HG02623 (cell line): ENCODE measurements around the gene GARIN5A.

ENCODE experiments used
- ATAC-seq: cut with Tn5 transposase; IDR thresholded peaks from one replicate; pipeline ENCODE4 v1.9.1; 2021; ENCODE audit warnings: moderate library complexity; ENCODE audit not compliant: unreplicated experiment

GARIN5A gene

DNA sequence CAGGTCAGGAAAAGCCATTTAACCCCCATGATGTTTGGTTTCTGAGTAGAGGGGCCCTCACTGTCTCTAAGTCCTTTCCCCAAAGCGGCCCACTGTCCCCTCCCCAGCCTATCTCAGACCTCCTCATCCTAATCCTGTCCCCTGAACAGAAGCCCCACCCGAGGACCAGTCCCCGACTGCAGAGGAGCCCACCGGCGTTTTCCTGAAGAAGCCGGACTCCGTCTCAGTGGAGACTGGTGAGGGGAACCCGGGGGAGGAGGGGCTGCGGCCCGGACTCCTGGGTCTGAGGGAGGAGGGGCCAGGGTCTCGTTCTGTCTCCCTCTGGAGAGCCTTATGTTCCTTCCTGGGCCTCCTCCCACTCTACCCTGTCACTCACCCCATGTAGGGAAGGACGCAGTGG is 41.0 kb downstream of the GARIN5A start:
- no peak for ATAC-seq

DNA sequence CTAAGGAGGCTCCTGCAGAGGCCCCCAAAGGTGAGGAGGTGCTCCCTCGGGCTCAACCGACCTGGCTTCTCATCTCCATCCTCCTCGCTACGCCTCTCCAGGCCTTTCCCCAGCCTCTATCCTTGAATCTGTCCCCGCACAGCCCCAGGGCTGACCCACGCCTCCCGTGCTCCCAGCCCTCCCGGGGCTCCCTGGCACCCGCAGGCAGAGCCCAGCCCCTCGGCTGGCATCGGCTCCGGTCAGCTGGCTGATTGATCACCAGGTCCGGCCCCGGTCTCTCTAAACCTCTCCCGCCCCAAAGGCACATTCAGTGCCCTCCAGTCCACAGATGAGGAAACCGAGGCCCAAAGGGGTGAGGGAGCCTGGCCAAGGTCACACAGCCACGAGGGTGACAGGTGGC is 41.4 kb downstream of the GARIN5A start:
- no peak for ATAC-seq

DNA sequence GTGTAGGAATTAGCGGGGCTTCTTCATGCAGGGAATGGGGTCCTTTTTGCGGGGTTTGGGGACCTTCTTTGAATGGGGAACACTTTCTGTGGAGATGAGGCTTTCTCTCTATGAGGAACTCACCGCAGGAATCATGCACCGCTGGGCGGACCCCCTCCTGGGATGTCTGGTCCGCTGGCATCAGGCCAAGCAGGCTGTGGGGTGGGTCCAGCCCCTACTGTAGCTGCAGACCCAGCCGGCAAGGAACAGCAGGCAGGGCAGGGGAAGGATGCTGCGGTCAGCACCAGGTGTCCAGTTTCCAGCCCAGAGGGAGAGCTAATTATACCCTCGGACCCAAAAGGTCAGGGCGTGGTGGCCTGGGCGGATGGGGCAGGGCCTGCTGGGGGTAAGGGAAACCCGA is 42.1 kb downstream of the GARIN5A start:
- ATAC-seq: no peak

DNA sequence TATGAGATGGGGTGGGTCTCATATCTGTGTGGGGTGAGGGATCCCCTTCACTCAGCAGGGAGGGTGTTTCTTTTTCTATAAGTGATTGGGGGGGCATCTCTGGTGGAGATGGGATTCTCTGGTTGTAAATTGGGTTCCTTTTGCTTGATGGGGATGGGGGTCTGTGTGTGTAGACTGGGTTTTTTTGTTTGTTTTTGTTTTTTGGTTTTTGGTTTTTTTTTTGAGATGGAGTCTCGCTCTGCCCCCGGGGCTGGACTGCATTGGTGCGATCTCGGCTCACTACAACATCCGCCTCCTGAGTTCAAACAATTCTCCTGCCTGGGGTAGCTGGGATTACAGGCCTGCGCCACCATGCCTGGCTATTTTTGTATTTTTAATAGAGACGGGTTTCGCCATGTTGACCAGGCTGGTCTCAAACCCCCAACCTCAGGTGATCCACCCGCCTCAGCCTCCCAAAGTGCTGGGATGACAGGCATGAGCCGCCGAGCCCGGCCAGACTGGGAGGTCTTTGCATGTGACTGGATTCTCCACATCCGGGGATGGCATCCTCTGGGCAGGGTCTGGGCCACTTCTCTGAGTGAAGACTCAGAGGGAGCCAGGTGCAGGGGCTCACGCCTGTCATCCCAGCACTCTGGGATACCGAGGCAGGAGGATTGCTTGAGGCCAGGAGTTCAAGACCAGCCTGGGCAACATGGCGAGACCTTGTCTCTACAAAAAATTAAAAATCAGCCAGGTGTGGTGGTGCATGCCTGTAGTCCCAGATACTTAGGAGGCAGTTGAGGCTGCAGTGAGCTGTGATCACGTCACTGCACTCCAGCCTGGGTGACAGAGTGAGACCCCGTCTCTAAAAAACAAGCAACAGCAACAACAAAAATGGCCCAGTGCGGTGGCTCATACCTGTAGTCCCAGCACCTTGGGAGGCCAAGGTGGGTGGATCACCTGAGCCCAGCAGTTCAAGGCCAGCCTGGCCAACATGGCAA is 43.2 kb downstream of the GARIN5A start:
- ATAC-seq: no peak

DNA sequence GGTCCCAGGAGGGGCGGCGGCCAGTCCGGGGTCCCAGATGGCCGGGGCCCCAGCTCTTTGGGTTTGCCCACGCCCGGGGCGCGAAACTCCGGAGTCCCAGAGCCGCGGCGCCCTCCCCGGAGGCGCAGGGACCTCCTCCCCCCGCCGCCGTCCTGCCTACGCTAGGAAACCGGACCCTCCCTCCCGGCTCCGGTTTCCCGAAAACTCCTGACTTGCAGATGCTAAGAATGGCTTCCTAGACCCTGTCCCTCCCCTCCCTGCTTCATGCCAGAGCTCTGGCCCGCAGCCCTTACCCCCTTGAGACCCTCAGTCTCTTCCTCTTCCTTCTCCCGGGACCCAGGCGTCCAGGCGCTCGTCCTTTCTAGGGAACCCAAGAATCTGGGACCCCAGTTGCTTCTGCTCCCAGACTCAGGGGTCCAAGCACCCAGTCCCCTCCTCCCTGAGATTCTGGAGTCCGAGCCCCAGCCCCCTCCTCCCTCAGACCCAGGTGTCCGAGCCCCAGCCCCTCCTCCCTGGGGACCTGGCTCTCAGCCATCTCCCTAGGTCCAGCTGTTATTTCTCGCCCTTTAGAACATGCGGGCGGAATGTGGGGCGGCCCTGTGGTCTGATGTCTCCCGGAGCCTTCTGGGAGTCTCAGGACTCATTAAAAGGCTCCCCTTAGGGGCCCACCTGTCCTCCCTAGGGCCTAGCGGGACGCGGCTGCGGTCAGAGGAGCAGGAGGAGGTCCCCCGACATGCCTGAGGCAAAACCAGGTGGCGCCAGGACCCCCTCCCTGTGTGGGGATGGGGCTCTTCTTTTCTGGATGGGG is 44.2 kb downstream of the GARIN5A start, which contains the start of gene MYBPC2:
MYBPC2 (plus strand) TSS at position 672 of the 808 bp plus-strand sequence; CDS start at position 734, 62 bp downstream.
- ATAC-seq: no peak

DNA sequence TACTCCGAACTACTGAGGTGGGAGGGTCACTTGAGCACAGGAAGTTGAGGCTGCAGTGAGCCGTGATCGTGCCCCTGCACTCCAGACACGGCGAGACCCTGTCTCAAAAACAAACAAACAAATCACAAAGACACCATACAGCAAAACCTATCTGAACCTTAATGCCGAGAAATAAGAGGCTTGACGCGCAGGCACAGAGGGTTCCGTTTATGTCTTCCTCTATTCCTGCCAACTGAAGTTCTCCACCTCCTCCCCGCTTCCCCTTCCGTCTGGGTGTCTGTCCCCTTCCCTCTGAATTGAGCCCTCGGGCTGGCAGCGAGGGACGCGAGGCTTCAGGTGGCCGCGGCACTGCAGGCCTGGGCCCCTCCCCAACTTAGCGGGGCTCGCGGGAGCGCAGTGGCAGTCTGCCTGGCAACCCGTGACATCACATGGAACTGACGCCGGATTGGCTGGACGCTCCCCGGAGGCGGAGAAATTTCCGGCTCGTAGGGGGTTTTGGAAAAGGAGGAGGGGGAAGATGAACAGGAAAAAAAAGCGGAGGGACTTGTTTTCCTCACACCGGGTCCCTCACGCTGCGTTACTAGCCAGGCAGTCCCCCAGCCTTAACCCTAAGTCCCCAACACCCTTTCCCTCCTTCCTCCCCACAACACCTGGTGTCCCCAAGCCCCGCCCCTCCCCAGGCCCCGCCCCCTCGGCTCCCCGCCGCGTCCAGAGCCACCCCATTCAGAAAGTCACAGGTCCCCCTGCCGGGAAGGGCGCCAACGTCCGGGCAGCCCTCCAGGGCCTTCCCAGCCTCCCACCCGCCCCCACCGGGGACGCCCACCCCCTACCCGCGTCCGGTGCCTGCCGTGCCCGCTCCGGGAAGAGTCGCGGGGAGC is 45.1 kb downstream of the GARIN5A start:
- peak; percentile 84 for ATAC-seq

DNA sequence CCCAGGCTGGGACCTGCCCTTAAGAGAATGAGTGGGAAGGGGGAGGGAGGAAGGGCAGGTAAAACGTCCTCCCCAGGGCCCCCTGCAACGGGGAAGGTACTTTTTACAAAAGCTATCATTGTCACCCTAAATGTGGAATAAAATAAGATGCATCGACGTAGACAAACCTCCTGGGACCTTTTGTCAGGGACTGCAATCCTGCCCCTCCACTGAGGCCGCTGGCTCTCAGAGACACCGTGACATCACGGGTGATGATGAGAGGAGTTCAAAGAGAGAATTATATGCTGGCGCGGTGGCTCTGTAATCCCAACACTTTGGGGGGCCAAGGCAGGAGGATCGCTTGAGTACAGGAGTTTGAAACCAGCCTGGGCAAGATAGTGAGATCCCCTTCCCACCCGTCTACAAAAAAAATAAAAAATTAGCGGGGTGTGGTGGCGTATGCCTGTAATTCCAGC is 45.7 kb downstream of the GARIN5A start:
- no peak for ATAC-seq

DNA sequence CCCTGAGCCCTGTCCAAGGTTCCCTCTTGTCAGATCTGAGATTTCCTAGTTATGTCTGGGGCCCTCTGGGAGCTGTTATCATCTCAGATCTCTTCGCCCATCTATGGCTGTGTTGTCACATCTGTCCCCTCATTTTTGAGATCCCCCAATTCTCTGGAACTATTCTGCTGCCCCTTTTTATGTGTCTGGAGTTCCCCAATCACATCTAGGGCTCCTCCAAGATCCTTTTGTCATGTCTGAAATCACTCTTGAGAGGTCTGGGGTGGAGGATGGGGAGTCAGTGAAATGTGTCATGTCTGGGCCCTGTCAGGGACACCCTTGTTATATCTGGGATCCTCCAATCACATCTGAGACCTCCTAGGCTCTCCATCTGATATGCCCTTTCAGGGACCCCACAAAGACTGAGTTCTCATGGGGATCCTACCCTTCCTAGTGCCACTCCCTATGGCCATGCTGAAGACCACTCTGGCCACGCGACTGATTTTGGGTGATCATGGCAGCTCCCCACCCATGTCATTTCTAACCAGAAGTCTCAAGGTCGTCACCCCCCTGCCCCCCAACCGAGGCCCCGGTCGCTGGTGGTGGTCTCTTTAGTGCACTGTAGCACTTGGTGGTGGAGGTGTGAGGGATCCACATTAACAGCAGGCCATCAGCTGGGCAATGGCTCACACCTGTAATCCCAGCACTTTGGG is 47.7 kb downstream of the GARIN5A start:
- ATAC-seq: no peak

DNA sequence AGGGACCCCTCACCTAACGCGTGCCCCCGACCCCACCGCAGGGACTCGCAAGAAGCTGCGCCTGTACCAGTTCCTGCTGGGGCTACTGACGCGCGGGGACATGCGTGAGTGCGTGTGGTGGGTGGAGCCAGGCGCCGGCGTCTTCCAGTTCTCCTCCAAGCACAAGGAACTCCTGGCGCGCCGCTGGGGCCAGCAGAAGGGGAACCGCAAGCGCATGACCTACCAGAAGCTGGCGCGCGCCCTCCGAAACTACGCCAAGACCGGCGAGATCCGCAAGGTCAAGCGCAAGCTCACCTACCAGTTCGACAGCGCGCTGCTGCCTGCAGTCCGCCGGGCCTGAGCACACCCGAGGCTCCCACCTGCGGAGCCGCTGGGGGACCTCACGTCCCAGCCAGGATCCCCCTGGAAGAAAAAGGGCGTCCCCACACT is 48.6 kb downstream of the GARIN5A start:
- ATAC-seq: no peak

DNA sequence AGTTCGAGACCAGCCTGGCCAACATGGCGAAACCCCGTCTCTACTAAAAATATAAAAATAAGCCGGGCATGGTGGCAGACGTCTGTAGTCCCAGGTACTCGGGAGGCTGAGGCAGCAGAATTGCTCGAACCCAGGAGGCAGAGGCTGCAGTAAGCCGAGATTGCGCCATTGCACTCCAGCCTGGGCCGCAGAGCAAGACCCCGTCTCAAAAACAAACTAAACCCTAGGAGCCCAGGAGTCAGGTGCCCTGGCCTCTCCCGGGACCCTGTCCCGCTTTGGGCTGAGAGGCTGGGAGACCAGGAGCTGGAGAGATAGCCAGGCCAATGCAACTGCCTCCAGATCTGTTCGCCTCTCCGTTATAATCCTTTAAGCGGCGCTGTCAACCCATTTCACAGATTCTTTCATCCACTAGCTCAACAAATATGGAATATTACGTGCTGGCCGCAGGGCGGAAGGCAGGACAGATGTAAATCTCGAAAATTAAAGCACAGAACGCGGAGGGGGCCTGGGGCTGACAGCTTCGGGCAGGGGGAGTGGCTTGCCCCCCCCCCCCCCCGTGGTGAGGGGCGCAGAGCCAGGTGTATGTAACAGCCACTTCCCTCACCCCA is 49.2 kb downstream of the GARIN5A start:
- no peak for ATAC-seq

DNA sequence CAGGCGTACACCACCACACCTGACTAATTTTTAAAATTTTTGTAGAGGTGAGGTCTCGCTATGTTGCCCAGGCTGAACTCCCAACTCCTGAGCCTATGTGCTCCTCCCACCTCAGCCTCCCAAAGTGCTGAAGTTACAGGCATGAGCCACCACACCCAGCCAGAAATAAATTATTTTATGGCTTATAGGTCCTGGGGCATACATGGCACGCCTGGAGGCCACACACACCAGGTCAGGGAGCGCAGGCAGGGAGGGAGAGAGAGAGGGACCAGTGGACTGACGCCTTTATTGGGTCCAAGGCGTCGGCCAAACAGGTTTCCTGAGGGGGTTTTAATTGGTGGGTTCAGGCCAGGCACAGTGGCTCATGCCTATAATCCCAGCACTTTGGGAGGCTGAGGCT is 51.1 kb downstream of the GARIN5A start:
- ATAC-seq: no peak

DNA sequence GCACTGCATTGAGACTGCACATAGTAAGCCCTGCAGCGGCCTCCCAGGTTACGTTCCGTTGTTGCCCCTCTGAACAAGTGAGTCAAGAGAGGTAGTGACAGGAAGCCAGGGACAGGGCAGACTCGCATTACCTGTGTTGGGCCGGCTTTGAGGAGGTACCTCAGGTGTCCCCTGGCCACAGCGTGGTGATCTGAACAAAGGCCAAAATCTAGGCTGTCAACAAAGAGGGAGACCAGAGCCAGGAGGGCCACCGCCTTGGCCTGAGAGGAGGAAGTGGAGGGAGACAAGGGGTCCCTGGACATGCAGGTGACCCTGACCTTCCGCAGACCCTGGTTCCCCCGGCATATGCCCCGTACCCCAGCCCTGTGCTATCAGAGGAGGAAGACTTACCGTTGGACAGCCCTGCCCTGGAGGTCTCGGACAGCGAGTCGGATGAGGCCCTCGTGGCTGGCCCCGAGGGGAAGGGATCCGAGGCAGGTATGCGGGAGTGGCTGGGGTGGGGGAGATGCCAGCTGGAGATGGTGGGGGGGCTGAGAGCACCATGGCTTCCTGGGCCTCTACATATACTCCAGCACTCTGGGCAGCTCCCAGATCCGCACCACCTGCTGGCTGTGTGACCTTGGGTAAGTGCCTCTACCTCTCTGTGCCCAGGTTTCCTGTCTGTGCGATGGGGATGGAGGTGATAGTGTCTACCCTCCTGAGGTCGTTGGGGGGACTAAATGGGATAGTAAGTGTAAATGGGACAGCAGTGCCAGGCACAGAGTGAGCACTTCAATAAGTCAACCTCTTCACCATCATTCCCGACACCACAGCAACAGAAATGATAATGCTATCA is 53.2 kb downstream of the GARIN5A start:
- ATAC-seq: no peak

DNA sequence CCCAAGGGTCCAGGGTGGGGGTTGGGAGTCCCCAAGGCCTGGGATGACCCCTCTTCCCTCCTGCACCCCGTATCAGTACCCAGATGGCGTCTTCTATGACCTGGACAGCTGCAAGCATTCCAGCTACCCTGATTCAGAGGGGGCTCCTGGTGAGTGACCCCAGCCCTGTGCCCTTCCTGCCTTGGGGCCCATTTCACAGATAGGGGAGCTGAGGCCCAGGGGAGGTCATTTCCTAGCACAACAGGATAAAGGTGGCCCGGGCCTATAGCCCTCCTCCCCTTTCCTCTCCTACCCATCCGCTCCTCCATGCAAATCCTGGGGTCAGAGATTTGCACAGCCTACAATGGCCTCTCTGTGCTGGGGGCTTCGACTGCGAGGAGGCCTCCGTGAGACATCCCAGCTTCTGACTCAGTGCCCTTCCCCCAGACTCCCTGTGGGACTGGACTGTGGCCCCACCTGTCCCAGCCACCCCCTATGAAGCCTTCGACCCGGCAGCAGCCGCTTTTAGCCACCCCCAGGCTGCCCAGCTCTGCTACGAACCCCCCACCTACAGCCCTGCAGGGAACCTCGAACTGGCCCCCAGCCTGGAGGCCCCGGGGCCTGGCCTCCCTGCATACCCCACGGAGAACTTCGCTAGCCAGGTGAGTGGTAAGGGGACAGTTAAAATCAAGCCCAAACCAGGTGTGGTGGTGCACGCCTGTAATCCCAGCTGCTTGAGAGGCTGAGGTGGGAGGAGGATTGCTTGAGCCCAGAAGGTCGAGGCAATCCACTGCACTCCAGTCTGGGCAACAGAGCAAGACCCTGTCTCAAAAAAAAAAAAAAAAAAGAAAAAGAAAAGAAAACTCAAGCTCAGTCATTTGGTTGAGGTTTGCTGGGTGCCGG is 54.0 kb downstream of the GARIN5A start:
- ATAC-seq: no peak

DNA sequence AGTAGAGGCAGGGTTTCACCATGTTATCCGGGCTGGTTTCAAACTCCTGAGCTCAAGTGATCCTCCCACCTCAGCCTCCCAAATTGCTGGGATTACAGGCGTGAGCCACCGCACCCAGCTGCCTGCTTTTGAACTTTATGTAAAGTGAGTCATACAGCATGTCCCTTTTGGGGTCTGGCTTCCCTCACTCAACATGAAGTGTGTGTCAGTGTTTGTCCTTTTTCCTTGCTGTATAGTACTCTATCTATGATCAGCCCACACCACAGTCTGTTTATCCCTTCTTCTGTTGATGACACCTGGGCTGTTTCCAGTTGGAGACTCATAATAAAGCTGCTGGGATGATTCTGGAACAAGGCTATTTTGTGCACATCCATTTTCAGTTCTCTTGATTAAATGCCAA is 55.8 kb downstream of the GARIN5A start:
- no peak for ATAC-seq

DNA sequence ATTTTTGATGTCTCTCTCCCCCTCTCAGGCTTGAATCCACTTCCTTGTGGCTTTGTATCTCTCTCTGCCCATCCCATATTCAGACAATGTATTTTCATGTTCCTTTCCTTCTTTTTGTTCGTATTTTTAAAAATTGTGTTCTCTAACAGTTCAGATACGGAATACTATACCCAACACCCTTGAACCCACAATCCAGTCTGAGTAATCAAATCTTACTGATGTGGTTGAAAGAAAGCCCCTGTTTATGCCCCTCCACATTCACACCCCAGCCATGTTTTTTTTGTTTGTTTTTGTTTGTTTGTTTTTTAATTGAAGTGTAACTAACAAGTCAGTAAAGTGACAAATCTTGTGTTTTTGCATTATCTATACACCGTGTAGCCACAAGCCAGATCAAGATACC is 56.5 kb downstream of the GARIN5A start:
- ATAC-seq: no peak

DNA sequence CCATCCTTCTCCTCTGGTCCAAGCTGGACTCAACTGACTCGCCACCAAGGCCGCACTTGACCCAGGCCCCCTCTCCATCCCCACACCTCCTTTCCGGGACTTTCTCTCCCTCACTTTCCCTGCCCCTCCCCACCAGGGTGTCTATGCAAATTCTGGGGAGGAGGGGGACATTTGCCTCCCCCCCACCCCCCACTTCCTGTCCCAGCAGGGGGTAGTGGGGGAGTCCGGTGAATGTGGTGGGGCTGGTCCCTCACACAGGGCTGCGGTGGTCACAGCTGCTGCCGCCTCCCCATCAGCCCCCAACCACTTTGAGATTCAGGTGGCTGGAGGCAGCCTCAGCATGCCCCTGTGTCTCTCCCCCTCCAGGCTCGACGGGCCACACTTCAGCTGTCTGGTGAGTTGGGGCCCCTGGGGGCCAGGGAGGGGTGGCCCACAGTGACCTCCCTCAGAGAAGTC is 57.0 kb downstream of the GARIN5A start:
- ATAC-seq: no peak

DNA sequence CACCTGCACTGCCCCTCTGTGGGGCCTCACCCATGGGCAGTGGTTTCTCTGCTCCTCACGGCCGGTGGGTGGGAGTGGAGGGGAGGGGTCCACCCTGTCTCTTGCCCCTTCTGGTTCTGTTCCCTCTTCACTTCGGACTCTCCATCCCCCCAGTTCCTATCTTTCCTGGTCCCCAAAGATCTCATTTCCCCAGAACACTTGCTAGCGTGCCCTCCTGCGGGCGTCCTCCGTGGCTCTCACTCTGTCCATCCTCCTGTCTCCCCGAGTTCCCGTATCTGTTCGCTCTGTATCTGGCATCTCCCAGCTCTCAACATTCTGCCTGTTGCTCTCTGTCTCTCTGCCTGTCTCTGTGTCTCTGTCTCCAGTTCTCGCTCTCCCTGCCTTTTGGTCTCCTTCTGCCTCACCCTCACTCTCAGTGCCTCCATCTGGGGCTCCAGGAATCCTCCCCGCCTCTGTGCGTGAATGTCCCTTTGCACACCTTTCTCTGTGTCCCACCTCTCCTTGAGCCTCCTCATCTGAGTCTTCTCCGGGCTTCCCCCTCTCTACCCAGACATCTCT is 57.5 kb downstream of the GARIN5A start:
- no peak for ATAC-seq
